Panc1 (cell line): Measurements from ENCODE around the gene FYN.

ENCODE experiments used
- CTCF ChIP-seq: fragments of 450-650 bp; IDR thresholded peaks from 2 replicates; pipeline ENCODE4 v1.5.1; 2017; ENCODE audit warnings: mild to moderate bottlenecking
- POLR2AphosphoS5 ChIP-seq: IDR thresholded peaks from 2 replicates; pipeline ENCODE4 v1.6.1; 2012; ENCODE audit warnings: mild to moderate bottlenecking, low read depth, low read length, moderate library complexity

- TF ChIP-seq CTCF = no peak
- TF ChIP-seq POLR2AphosphoS5 = no peak
Observed at GRCh38 chr6:111667931-111668330, 205.3 kb downstream of the FYN start.
